GM12878 (cell line): ENCODE results near the gene ADSS1. TPM values are rescaled to one million over a fixed set of nuclear protein-coding genes. Genes with fewer than 3 reads are reported as not detected.

Source experiments
- ATAC-seq: fragments of 200-7000 bp; cut with Tn5 transposase; 3 replicates; pipeline ENCODE4 v1.9.1; 2020; ENCODE audit warnings: mild to moderate bottlenecking, moderate library complexity
- BruUV-seq: library from RNA; stranded (reverse); fragments of 400-500 nt; replicated peaks from 2 replicates; lab custom pipeline; 2021; lab: Mats Ljungman, UMichigan
- CTCF ChIA-PET: fragments of 300-600 bp; sonication (Branson Sonifier 250); formaldehyde crosslinking; extraction: SDS; loops from one replicate; lab custom pipeline; 2021; ENCODE audit warnings: inconsistent platforms; lab: Yijun Ruan, JAX
- POLR2A ChIA-PET: fragments of 350-600 bp; formaldehyde crosslinking; extraction: SDS; loops from one replicate; lab custom pipeline; 2021; ENCODE audit warnings: inconsistent platforms; lab: Charles Lee
- RAD21 ChIA-PET: fragments of 300-600 bp; sonication (Branson Sonifier 250); formaldehyde crosslinking; loops from one replicate; lab custom pipeline; 2023; ENCODE audit warnings: antibody characterized with exemption; ENCODE audit not compliant: unreplicated experiment; lab: Charles Lee
- SMC1A ChIA-PET: fragments of 300-600 bp; sonication (Branson Sonifier 250); formaldehyde crosslinking; loops from one replicate; lab custom pipeline; 2023; ENCODE audit not compliant: unreplicated experiment, uncharacterized antibody; lab: Charles Lee
- DNase-seq: peaks from one replicate; pipeline ENCODE4 v3.0.0-alpha.2; 2011; ENCODE audit warnings: low read depth, low spot score
- FAIRE-seq: peaks from 3 replicates; lab custom pipeline; 2011; peaks lifted over from hg19 to GRCh38; lab: Jason Lieb, UNC
- H2AFZ ChIP-seq: 2 replicates; pipeline ENCODE4 v1.6.0; 2011; ENCODE audit warnings: low read depth, low read length, control low read depth; ENCODE audit not compliant: control insufficient read depth
- H3K27ac ChIP-seq: 2 replicates; pipeline ENCODE4 v1.5.1; 2011; ENCODE audit warnings: control low read depth; ENCODE audit not compliant: control insufficient read depth, insufficient read depth
- H3K27me3 ChIP-seq, 2 experiments: replicated peaks in 1 of 2; 2 replicates each; pipeline versions ENCODE4 v1.6.0 to v1.6.1; 2011; ENCODE audit warnings: low read length in 1 of 2; ENCODE audit not compliant: control insufficient read depth in 2 of 2, insufficient read depth in 2 of 2
- H3K36me3 ChIP-seq, 2 experiments: 2 replicates each; pipeline ENCODE4 v1.5.1; 2011; ENCODE audit warnings: low read length in 1 of 2; ENCODE audit not compliant: control insufficient read depth in 2 of 2, insufficient read depth in 2 of 2
- H3K4me1 ChIP-seq: 2 replicates; pipeline ENCODE4 v1.6.1; 2011; ENCODE audit warnings: mild to moderate bottlenecking, low read length, moderate library complexity, mixed read lengths; ENCODE audit not compliant: control insufficient read depth, insufficient read depth
- H3K4me2 ChIP-seq: 2 replicates; pipeline ENCODE4 v1.6.0; 2011; ENCODE audit warnings: control low read depth; ENCODE audit not compliant: control insufficient read depth, insufficient read depth
- H3K4me3 ChIP-seq: fragments of 200-600 bp; sonication (generic); 2 replicates; pipeline ENCODE4 v1.5.1; 2016
- H3K79me2 ChIP-seq: 2 replicates; pipeline ENCODE4 v1.6.0; 2011; ENCODE audit warnings: low read length; ENCODE audit not compliant: control insufficient read depth, insufficient read depth
- H3K9ac ChIP-seq: 2 replicates; pipeline ENCODE4 v1.8.0; 2011; ENCODE audit warnings: low read length, control low read depth, mixed read lengths; ENCODE audit not compliant: control insufficient read depth, insufficient read depth
- H3K9me3 ChIP-seq: replicated peaks from 3 replicates; pipeline ENCODE4 v1.5.1; 2011; ENCODE audit warnings: mild to moderate bottlenecking, low read length; ENCODE audit not compliant: control insufficient read depth, insufficient read depth
- H4K20me1 ChIP-seq: 2 replicates; pipeline ENCODE4 v1.6.0; 2011; ENCODE audit not compliant: control insufficient read depth, insufficient read depth
- ETV6 ChIP-seq, 2 experiments: fragments of 450-650 bp in 1 of 2; IDR thresholded peaks in 1 of 2; conservative IDR thresholded peaks in 1 of 2; 2 replicates each; pipeline ENCODE4 v1.6.1; 2014; ENCODE audit warnings: antibody characterized with exemption in 1 of 2, borderline replicate concordance in 1 of 2, low read depth in 1 of 2, mild to moderate bottlenecking in 1 of 2, moderate library complexity in 1 of 2
- FOXK2 ChIP-seq: fragments of 450-650 bp; IDR thresholded peaks from 2 replicates; pipeline ENCODE4 v1.6.1; 2017; ENCODE audit warnings: mild to moderate bottlenecking, moderate library complexity
- HCFC1 ChIP-seq: fragments of 150-350 bp; IDR thresholded peaks from 2 replicates; pipeline ENCODE4 v1.6.1; 2014; ENCODE audit warnings: low read length
- HSF1 ChIP-seq: fragments of 150-350 bp; IDR thresholded peaks from 2 replicates; pipeline ENCODE4 v1.6.1; 2014; ENCODE audit warnings: mild to moderate bottlenecking, low read depth, low read length
- IKZF2 ChIP-seq, 2 experiments: fragments of 450-650 bp; IDR thresholded peaks; 2 replicates each; pipeline ENCODE4 v1.6.1; 2017; ENCODE audit warnings: mild to moderate bottlenecking in 2 of 2, moderate library complexity in 2 of 2
- MTA2 ChIP-seq: fragments of 450-650 bp; IDR thresholded peaks from 2 replicates; pipeline ENCODE4 v1.6.1; 2016; ENCODE audit warnings: low read depth, mild to moderate bottlenecking, moderate library complexity
- NR2C2 ChIP-seq: IDR thresholded peaks from 2 replicates; pipeline ENCODE4 v1.6.1; 2011; ENCODE audit warnings: borderline replicate concordance, low read depth; ENCODE audit not compliant: control insufficient read depth, insufficient read length
- SIX5 ChIP-seq: IDR thresholded peaks from 2 replicates; pipeline ENCODE4 v1.6.1; 2011; ENCODE audit warnings: mild to moderate bottlenecking, low read depth, low read length, moderate library complexity; ENCODE audit not compliant: severe bottlenecking
- TAF1 ChIP-seq: IDR thresholded peaks from 2 replicates; pipeline ENCODE4 v1.6.1; 2011; ENCODE audit warnings: mild to moderate bottlenecking, low read depth, low read length, borderline replicate concordance
- USF2 ChIP-seq: IDR thresholded peaks from 2 replicates; pipeline ENCODE4 v1.6.1; 2011; ENCODE audit warnings: low read depth, low read length, improper control_type of control experiment, borderline replicate concordance
- ZBED1 ChIP-seq: IDR thresholded peaks from 2 replicates; pipeline ENCODE4 v1.6.1; 2016; ENCODE audit warnings: borderline replicate concordance
- WGBS: methylation state at CpG from one replicate; pipeline ENCODE4 v1.1.6; 2016; ENCODE audit warnings: low lambda C conversion rate; ENCODE audit not compliant: insufficient replicate concordance, insufficient coverage; ENCODE audit errors: missing lambda C conversion rate; 5-methylcytosine and 5-hydroxymethylcytosine counted together
- in situ Hi-C: fragments of 300-500 bp; cut with MboI; formaldehyde crosslinking; loops from 9 replicates; pipeline ENCODE4 v1.14.3; 2018; ENCODE audit warnings: mixed read lengths
- intact Hi-C: fragments of 100-400 bp; cut with micrococcal nuclease; formaldehyde crosslinking; loops from one replicate; pipeline ENCODE4 v1.14.2; 2022; ENCODE audit not compliant: unreplicated experiment
- polyA plus RNA-seq, 11 experiments: library from polyadenylated mRNA; depleted of rRNA in 4 of 11; unstranded in 6 of 11; stranded (reverse) in 5 of 11; fragments of >200 nt; fragmentation: Nextera tagmentation in 4 of 11; fragmentation: Illumina TruSeq in 1 of 11; extraction: Ambion mirVana in 4 of 11; extraction: Trizol in 1 of 11; gene quantifications; 1 replicate in 1 of 11; 2 replicates in 10 of 11; pipeline versions ENCODE4 v1.2.1 to v1.2.3, GENCODE V29; 2011 to 2016; ENCODE audit warnings: inconsistent platforms in 2 of 11, missing spikeins in 2 of 11, low read depth in 1 of 11
- total RNA-seq, 4 experiments: library from RNA; depleted of rRNA in 3 of 4; stranded (reverse); fragments of >200 nt in 3 of 4; fragmentation: Illumina TruSeq in 1 of 4; extraction: Trizol in 1 of 4; gene quantifications; 2 replicates each; pipeline versions ENCODE4 v1.2.1 to v1.2.3, GENCODE V29; 2013 to 2021

Gene ADSS1
- total and polyA plus RNA-seq, 10 of the 15 experiments (the other 5 are each of a cell fraction or from before 2014, with no cell fraction given), result 0.11 to 0.45 (median 0.28) TPM; not detected in 5

- FAIRE-seq, result no peak
These were observed 10.1 kb downstream of the ADSS1 start for GRCh38 chr14:104734051-104734587.

More at GRCh38 chr14:104734051-104734587, 10.1 kb downstream of the ADSS1 start:
- DNase-seq (no peak), ATAC-seq (no peak)
- Histone ChIP-seq H3K4me1 (no peaks in the 10 kb centered on the region), H3K27ac (no peak overlapping the region), H3K27me3 (no peaks in the 10 kb centered on the region; a peak in 3 of 4 replicates), H3K79me2 (no peaks in the 10 kb centered on the region), H4K20me1 (no peaks in the 10 kb centered on the region), H3K9me3 (no peaks in the 10 kb centered on the region), H2AFZ (no peak overlapping the region), H3K4me3 (no peak overlapping the region), H3K9ac (no peak overlapping the region), H3K36me3 (no peaks in the 10 kb centered on the region), H3K4me2 (no peak overlapping the region)
- intact Hi-C loops, result no loop called here
- SMC1A ChIA-PET, result no interaction called here
- in situ Hi-C loops, result no loop called here
- no TSS peak for BruUV-seq
- 0% methylated on average over 6 of the region's 6 CpGs for WGBS
- TF ChIP-seq MTA2 (no peak), NR2C2 (no peak), ZBED1 (no peak), FOXK2 (no peak), IKZF2 (IDR thresholded peaks at IDR 0.05) (no peak), USF2 (no peak), HSF1 (no peak), ETV6 (conservative IDR thresholded peaks at IDR 0.05 in 1 of 2, IDR thresholded peaks at IDR 0.05 in 1 of 2; ENCODE audit: borderline replicate concordance in 1 of 2, low read depth in 1 of 2) (no peak), SIX5 (no peak), HCFC1 (no peak), TAF1 (no peak)
- CTCF ChIA-PET, result no interaction called here
- RAD21 ChIA-PET, result no interaction called here
- POLR2A ChIA-PET, result no interaction called here
